HL-60 (cell line): ENCODE results near the gene PEX11B.

Experiments
- DNase-seq, 2 experiments: peaks; one replicate each; pipeline ENCODE4 v3.0.0-alpha.2; 2010 to 2020; ENCODE audit warnings: low read depth in 1 of 2, low spot score in 1 of 2
- H3K27ac ChIP-seq: fragments of 250-450 bp; sonication (Bioruptor Pico); replicated peaks from 2 replicates; pipeline ENCODE4 v1.5.1; 2020; ENCODE audit warnings: mild to moderate bottlenecking, moderate library complexity
- H3K27me3 ChIP-seq: fragments of 250-450 bp; sonication (Bioruptor Pico); 2 replicates; pipeline ENCODE4 v1.5.1; 2021; ENCODE audit warnings: mild to moderate bottlenecking, moderate library complexity; ENCODE audit not compliant: insufficient read depth, poor library complexity, severe bottlenecking
- H3K4me3 ChIP-seq: replicated peaks from 2 replicates; pipeline ENCODE4 v1.5.1; 2011; ENCODE audit warnings: mild to moderate bottlenecking, control low read depth, low read length; ENCODE audit not compliant: insufficient read depth
- CTCF ChIP-seq: IDR thresholded peaks from one replicate; pipeline ENCODE4 v1.5.1; 2011; ENCODE audit warnings: low read length, control low read depth, inconsistent platforms; ENCODE audit not compliant: insufficient read depth
- GABPA ChIP-seq: IDR thresholded peaks from 2 replicates; pipeline ENCODE4 v1.6.1; 2012; ENCODE audit warnings: low read depth
- POLR2AphosphoS5 ChIP-seq: IDR thresholded peaks from 2 replicates; pipeline ENCODE4 v1.6.1; 2012; ENCODE audit warnings: low read depth
- REST ChIP-seq: IDR thresholded peaks from 2 replicates; pipeline ENCODE4 v1.6.1; 2012; ENCODE audit warnings: low read depth; ENCODE audit not compliant: insufficient replicate concordance
- SPI1 ChIP-seq: IDR thresholded peaks from 2 replicates; pipeline ENCODE4 v1.6.1; 2012; ENCODE audit warnings: low read depth, mild to moderate bottlenecking, borderline replicate concordance

The PEX11B gene

GRCh38 chr1:145959957-145960467 is 41.5 kb upstream of the PEX11B start:
- TF ChIP-seq GABPA: no peak
- no peak for TF ChIP-seq SPI1
- no peak for TF ChIP-seq CTCF
- TF ChIP-seq REST: no peak
- TF ChIP-seq POLR2AphosphoS5: no peak
- no peak for DNase-seq
- H3K27ac ChIP-seq: no peak overlapping the region
- H3K4me3 ChIP-seq: peak overlapping the region; percentile 46
- no peaks in the 10 kb centered on the region for H3K27me3 ChIP-seq

GRCh38 chr1:145959333-145959732 is 40.8 kb upstream of the PEX11B start:
- no peak for DNase-seq
- Histone ChIP-seq H3K4me3 (no peak overlapping the region), H3K27me3 (no peaks in the 10 kb centered on the region), H3K27ac (no peak overlapping the region)
- no peak for TF ChIP-seq GABPA
- no peak for TF ChIP-seq CTCF
- no peak for TF ChIP-seq SPI1
- TF ChIP-seq POLR2AphosphoS5: no peak
- TF ChIP-seq REST: no peak

- TF ChIP-seq CTCF (no peak), GABPA (no peak), SPI1 (no peak)
- DNase-seq: no peak
- no peaks in the 10 kb centered on the region for H3K27me3 ChIP-seq
- H3K4me3 ChIP-seq: no peak overlapping the region
- H3K27ac ChIP-seq: no peak overlapping the region
Observed at GRCh38 chr1:145958734-145959133, 40.2 kb upstream of the PEX11B start.
